ENCODE measurements around the gene TUBG2.
A peak's percentile ranks its signal among the peaks of the same experiment; 100 is the strongest.

The TUBG2 gene

GRCh38 chr17:42665581-42666001 is 6.5 kb downstream of the TUBG2 start:
- TF ChIP-seq FOXM1 (IDR thresholded peaks at IDR 0.05; ENCODE audit: borderline replicate concordance, low read depth) = no peak
- TF ChIP-seq TCF12 (IDR thresholded peaks at IDR 0.05; ENCODE audit: low read depth) = no peak
- TF ChIP-seq TEAD4 (IDR thresholded peaks at IDR 0.05) = no peak
- no peak for TF ChIP-seq RAD21 (IDR thresholded peaks at IDR 0.05; ENCODE audit: low read depth)
- TF ChIP-seq MAX (IDR thresholded peaks at IDR 0.05) = no peak
- no peak for TF ChIP-seq NFIC (IDR thresholded peaks at IDR 0.05)
- TF ChIP-seq REST (IDR thresholded peaks at IDR 0.05; ENCODE audit: low read depth) = no peak
- TF ChIP-seq EGR1 (IDR thresholded peaks at IDR 0.05) = no peak
- no peak for TF ChIP-seq CEBPB (IDR thresholded peaks at IDR 0.05)
- TF ChIP-seq TAF1 (IDR thresholded peaks at IDR 0.05; ENCODE audit: low read depth) = no peak
- TF ChIP-seq YY1 (IDR thresholded peaks at IDR 0.05; ENCODE audit: low read depth) = no peak
- TF ChIP-seq EP300 (IDR thresholded peaks at IDR 0.05; ENCODE audit: borderline replicate concordance) = no peak
- no peak for TF ChIP-seq USF1 (IDR thresholded peaks at IDR 0.05)
- no peak for TF ChIP-seq ZBTB7A (IDR thresholded peaks at IDR 0.05; ENCODE audit: low read depth)
- no peak for TF ChIP-seq CREB1 (IDR thresholded peaks at IDR 0.05; ENCODE audit: low read depth)

GRCh38 chr17:42667088-42667951 is 8.2 kb downstream of the TUBG2 start:
- TF ChIP-seq TEAD4 (IDR thresholded peaks at IDR 0.05) (peak; percentile 70; the same call in 1 of the 2 replicates), EP300 (IDR thresholded peaks at IDR 0.05; ENCODE audit: borderline replicate concordance) (no peak)

- no peak for TF ChIP-seq USF1 (IDR thresholded peaks at IDR 0.05)
- no peak for TF ChIP-seq EP300 (IDR thresholded peaks at IDR 0.05; ENCODE audit: borderline replicate concordance)
Observed at GRCh38 chr17:42669705-42669976, 10.6 kb downstream of the TUBG2 start.

- no peak for TF ChIP-seq USF1 (IDR thresholded peaks at IDR 0.05)
- no peak for TF ChIP-seq TEAD4 (IDR thresholded peaks at IDR 0.05)
- no peak for TF ChIP-seq ZBTB7A (IDR thresholded peaks at IDR 0.05; ENCODE audit: low read depth)
- no peak for TF ChIP-seq EGR1 (IDR thresholded peaks at IDR 0.05)
- no peak for TF ChIP-seq RAD21 (IDR thresholded peaks at IDR 0.05; ENCODE audit: low read depth)
- no peak for TF ChIP-seq MAX (IDR thresholded peaks at IDR 0.05)
Observed at GRCh38 chr17:42669977-42670788, 11.1 kb downstream of the TUBG2 start.

- TF ChIP-seq MAX (IDR thresholded peaks at IDR 0.05) (no peak), TCF12 (IDR thresholded peaks at IDR 0.05; ENCODE audit: low read depth) (no peak), CEBPB (IDR thresholded peaks at IDR 0.05) (no peak), ZBTB7A (IDR thresholded peaks at IDR 0.05; ENCODE audit: low read depth) (no peak), TAF1 (IDR thresholded peaks at IDR 0.05; ENCODE audit: low read depth) (no peak), REST (IDR thresholded peaks at IDR 0.05; ENCODE audit: low read depth) (no peak), FOXM1 (IDR thresholded peaks at IDR 0.05; ENCODE audit: borderline replicate concordance, low read depth) (no peak), USF1 (IDR thresholded peaks at IDR 0.05) (no peak), YY1 (IDR thresholded peaks at IDR 0.05; ENCODE audit: low read depth) (no peak), TEAD4 (IDR thresholded peaks at IDR 0.05) (no peak), EP300 (IDR thresholded peaks at IDR 0.05; ENCODE audit: borderline replicate concordance) (no peak), RAD21 (IDR thresholded peaks at IDR 0.05; ENCODE audit: low read depth) (no peak), NFIC (IDR thresholded peaks at IDR 0.05) (no peak), EGR1 (IDR thresholded peaks at IDR 0.05) (no peak), CREB1 (IDR thresholded peaks at IDR 0.05; ENCODE audit: low read depth) (no peak)
Observed at GRCh38 chr17:42670789-42671657, 11.9 kb downstream of the TUBG2 start.
